Stomach (tissue), 9 donors: ENCODE measurements around the gene AGT. TPM values are rescaled to one million over a fixed set of nuclear protein-coding genes. Genes with fewer than 3 reads are reported as not detected.
"Not testable (repeated sequence)": the region's sequence is repeated elsewhere in the genome, so short reads cannot be mapped to it uniquely, and the experiment has no call there.

Experiments
- DNase-seq, 2 donors: peaks; one replicate each; pipeline versions ENCODE4 v3.0.0 to v3.0.0-alpha.2; 2013 to 2019
- H3K27ac ChIP-seq, 5 donors: fragments of 200-600 bp in 4 of 5; sonication (generic) in 4 of 5; one replicate each; pipeline ENCODE4 v1.5.1; 2013 to 2019; ENCODE audit warnings: mild to moderate bottlenecking in 1 of 5, moderate library complexity in 1 of 5
- H3K27me3 ChIP-seq, 3 donors: fragments of 200-600 bp; sonication (generic); one replicate each; pipeline ENCODE4 v1.5.1; 2017 to 2019; ENCODE audit warnings: mixed run types in 1 of 3
- H3K36me3 ChIP-seq, 4 donors: fragments of 200-600 bp; sonication (generic); 1 replicate in 3 of 4; 2 replicates in 1 of 4; pipeline ENCODE4 v1.5.1; 2016 to 2019
- H3K4me1 ChIP-seq, 4 donors: fragments of 200-600 bp; sonication (generic); one replicate each; pipeline ENCODE4 v1.5.1; 2016 to 2019
- H3K4me3 ChIP-seq, 4 donors: fragments of 200-600 bp; sonication (generic) in 3 of 4; one replicate each; pipeline ENCODE4 v1.5.1; 2016 to 2019; ENCODE audit warnings: mild to moderate bottlenecking in 1 of 4
- H3K9me3 ChIP-seq, 4 donors: fragments of 200-600 bp; sonication (generic); one replicate each; pipeline ENCODE4 v1.5.1; 2016 to 2019
- EP300 ChIP-seq: sonication (generic); formaldehyde crosslinking; IDR thresholded peaks from one replicate; pipeline ENCODE4 v1.6.1; 2017; ENCODE audit warnings: antibody characterized with exemption
- POLR2A ChIP-seq, 4 donors: fragments of 450-650 bp; IDR thresholded peaks; one replicate each; pipeline ENCODE4 v1.6.1; 2016; ENCODE audit warnings: antibody characterized with exemption in 4 of 4, control low read depth in 2 of 4, mild to moderate bottlenecking in 1 of 4, moderate library complexity in 1 of 4
- POLR2AphosphoS5 ChIP-seq, 3 donors: sonication (generic); formaldehyde crosslinking; IDR thresholded peaks; one replicate each; pipeline ENCODE4 v1.6.1; 2016; ENCODE audit warnings: antibody characterized with exemption in 3 of 3
- WGBS, 5 donors: extraction: QIAGEN DNeasy Blood & Tissue Kit in 3 of 5; methylation state at CpG; one replicate each; pipeline versions ENCODE4 v1.1.5 to v1.1.7; 2013 to 2018; 5-methylcytosine and 5-hydroxymethylcytosine counted together
- intact Hi-C: fragments of 100-400 bp; cut with DNase I; formaldehyde crosslinking; loops from one replicate; pipeline ENCODE4 v1.15.1; 2023; ENCODE audit warnings: low total_unique reads
- polyA plus RNA-seq, 3 donors: library from polyadenylated mRNA; stranded (reverse); fragments of 200-250 nt; gene quantifications; one replicate each; pipeline ENCODE4 v1.2.3, GENCODE V29; 2013
- total RNA-seq, 5 donors: library from RNA; depleted of rRNA; stranded (reverse); fragments of >200 nt; gene quantifications; one replicate each; pipeline versions ENCODE4 v1.1.0 to v1.2.3, GENCODE V29; 2014 to 2016
- TF ChIP-seq, protein P1 (sequence below), 7 experiments: fragments of 450-650 bp in 4 of 7; fragments of 200-600 bp in 3 of 7; sonication (generic) in 3 of 7; IDR thresholded peaks; one replicate each; pipeline ENCODE4 v1.5.1; 2016 to 2019; ENCODE audit warnings: antibody characterized with exemption in 7 of 7, control low read depth in 2 of 7, mild to moderate bottlenecking in 1 of 7
- donor health status: healthy with polysubstance abuse.
- donor health status: Bipolar disorder and iron deficiency.
- donor health status: healthy.

AGT gene
- total and polyA plus RNA-seq, 8 donors = 0.29 to 9.9 (median 3.8) TPM; not detected in 2

DNA sequence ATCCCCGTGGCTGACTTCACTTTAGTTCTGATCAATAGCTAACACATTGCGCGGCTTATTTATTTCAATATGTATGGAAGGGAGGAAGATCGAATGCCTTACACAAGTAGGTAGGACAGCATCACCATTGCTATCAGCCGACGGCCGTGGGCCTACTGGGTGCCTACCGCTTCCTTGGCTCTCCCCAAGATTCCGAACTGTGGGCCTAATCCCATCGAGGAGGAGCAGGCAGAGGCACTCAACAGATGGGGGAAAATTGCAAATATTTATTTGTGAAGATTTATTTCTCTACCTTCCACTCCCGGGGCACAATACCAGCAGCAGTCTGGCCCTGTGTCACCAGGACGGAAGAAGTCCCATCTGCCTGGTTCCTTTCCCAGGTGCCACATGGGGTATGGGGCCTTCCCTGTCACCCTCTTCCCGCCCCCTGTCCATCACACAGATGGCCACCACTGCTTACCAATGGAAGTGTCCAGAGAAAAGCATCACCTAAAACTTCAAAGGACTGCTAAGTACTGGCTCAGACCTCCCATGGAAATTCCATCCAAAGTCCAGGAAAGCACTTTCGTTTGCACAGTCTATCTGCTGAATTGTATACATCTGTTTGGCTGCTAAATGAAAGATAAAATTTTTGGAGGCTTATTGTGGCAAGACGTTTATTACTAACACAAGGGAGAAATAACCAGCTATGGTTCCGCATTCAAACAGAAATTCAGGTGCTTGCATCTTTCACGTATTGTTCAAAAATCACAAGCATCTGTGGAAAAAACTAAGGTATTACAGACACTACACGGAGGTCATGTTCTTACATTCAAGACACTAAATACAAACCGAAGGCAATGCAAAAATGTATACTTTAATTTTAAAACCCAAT, 11.8 kb downstream of the AGT start:
- H3K9me3 ChIP-seq = no peaks in the 10 kb centered on the region
- no peak overlapping the region for H3K4me3 ChIP-seq
- 59 to 72% (median 69%) methylated on average over 19 of the region's 19 CpGs for WGBS, 5 donors
- peaks cover 0 to 22% (median 8%) of the 10 kb centered on the region in 4 donors for H3K4me1 ChIP-seq
- no peak for DNase-seq
- intact Hi-C loops = no loop called here
- TF ChIP-seq POLR2A (IDR thresholded peaks at IDR 0.05) (no peak), POLR2AphosphoS5 (IDR thresholded peaks at IDR 0.05) (no peak), EP300 (no peak)
- TF ChIP-seq, protein P1, sequence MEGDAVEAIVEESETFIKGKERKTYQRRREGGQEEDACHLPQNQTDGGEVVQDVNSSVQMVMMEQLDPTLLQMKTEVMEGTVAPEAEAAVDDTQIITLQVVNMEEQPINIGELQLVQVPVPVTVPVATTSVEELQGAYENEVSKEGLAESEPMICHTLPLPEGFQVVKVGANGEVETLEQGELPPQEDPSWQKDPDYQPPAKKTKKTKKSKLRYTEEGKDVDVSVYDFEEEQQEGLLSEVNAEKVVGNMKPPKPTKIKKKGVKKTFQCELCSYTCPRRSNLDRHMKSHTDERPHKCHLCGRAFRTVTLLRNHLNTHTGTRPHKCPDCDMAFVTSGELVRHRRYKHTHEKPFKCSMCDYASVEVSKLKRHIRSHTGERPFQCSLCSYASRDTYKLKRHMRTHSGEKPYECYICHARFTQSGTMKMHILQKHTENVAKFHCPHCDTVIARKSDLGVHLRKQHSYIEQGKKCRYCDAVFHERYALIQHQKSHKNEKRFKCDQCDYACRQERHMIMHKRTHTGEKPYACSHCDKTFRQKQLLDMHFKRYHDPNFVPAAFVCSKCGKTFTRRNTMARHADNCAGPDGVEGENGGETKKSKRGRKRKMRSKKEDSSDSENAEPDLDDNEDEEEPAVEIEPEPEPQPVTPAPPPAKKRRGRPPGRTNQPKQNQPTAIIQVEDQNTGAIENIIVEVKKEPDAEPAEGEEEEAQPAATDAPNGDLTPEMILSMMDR (IDR thresholded peaks at IDR 0.05) = no peak
- no peaks in the 10 kb centered on the region for H3K27me3 ChIP-seq
- no peaks in the 10 kb centered on the region for H3K36me3 ChIP-seq
- peak overlapping the region; percentile 11 to 74 (median 64) for H3K27ac ChIP-seq

- no peak overlapping the region for H3K4me3 ChIP-seq
- WGBS, 5 donors = 81 to 90% (median 88%) methylated on average over 17 of the region's 17 CpGs
- H3K36me3 ChIP-seq = no peaks in the 10 kb centered on the region
- no peak overlapping the region for H3K27ac ChIP-seq
- intact Hi-C loops = no loop called here
- no peak for DNase-seq
- H3K4me1 ChIP-seq = peaks cover 0 to 22% (median 8%) of the 10 kb centered on the region in 4 donors
- no peaks in the 10 kb centered on the region for H3K9me3 ChIP-seq
- TF ChIP-seq EP300 (no peak), POLR2A (IDR thresholded peaks at IDR 0.05) (no peak), POLR2AphosphoS5 (IDR thresholded peaks at IDR 0.05) (no peak)
- TF ChIP-seq, protein P1 (IDR thresholded peaks at IDR 0.05) = no peak
- no peaks in the 10 kb centered on the region for H3K27me3 ChIP-seq
Measured at GRCh38 chr1:230701434-230701833, 12.5 kb downstream of the AGT start.

GRCh38 chr1:230700132-230700531, 13.8 kb downstream of the AGT start:
- H3K4me1 ChIP-seq = peaks cover 0 to 22% (median 8%) of the 10 kb centered on the region in 4 donors
- no peaks in the 10 kb centered on the region for H3K9me3 ChIP-seq
- no peak overlapping the region for H3K27ac ChIP-seq
- H3K36me3 ChIP-seq = peaks cover 0 to under 1% (median 0%) of the 10 kb centered on the region in 4 donors
- 81 to 89% (median 84%) methylated on average over 4 of the region's 4 CpGs for WGBS, 5 donors
- intact Hi-C loops = no loop called here
- no peak for DNase-seq
- no peaks in the 10 kb centered on the region for H3K27me3 ChIP-seq
- TF ChIP-seq POLR2A (IDR thresholded peaks at IDR 0.05) (no peak), EP300 (no peak), POLR2AphosphoS5 (IDR thresholded peaks at IDR 0.05) (no peak)
- TF ChIP-seq, protein P1 (IDR thresholded peaks at IDR 0.05) = no peak
- H3K4me3 ChIP-seq = no peak overlapping the region

- WGBS, 5 donors = 92 to 97% (median 94%) methylated on average over 1 of the region's 1 CpG
- TF ChIP-seq, protein P1 (IDR thresholded peaks at IDR 0.05) = no peak
- TF ChIP-seq POLR2A (IDR thresholded peaks at IDR 0.05) (no peak), EP300 (no peak), POLR2AphosphoS5 (IDR thresholded peaks at IDR 0.05) (no peak)
Measured at GRCh38 chr1:230699716-230700115, 14.2 kb downstream of the AGT start.

DNA sequence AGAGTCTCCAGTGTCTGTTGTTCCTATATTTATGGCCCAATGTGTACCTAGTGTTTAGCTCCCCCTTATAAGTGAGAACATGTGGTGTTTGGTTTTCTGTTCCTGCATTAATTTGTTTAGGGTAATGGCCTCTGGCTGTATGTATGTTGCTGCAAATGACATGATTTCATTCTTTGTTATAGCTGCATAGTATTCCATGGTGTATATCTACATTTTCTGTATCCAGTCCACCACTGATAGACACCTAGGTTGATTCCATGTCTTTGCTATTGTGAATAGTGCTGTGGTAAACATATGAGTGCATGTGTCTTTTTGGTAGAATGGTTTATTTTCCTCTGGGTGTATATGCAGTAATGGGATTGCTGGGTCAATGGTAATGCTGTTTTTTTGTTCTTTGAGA, 15.0 kb downstream of the AGT start:
- H3K9me3 ChIP-seq, H3K27me3 ChIP-seq, H3K4me3 ChIP-seq, DNase-seq, intact Hi-C loops, H3K27ac ChIP-seq: not testable (repeated sequence)
- H3K4me1 ChIP-seq = peaks cover 0 to 21% (median 8%) of the 10 kb centered on the region in 4 donors
- peaks cover 5 to 10% (median 9%) of the 10 kb centered on the region in 4 donors for H3K36me3 ChIP-seq

More at GRCh38 chr1:230699716-230700115, 14.2 kb downstream of the AGT start:
- Histone ChIP-seq H3K4me3 (no peak overlapping the region), H3K9me3 (no peaks in the 10 kb centered on the region), H3K36me3 (peaks cover under 1 to 3% (median 3%) of the 10 kb centered on the region in 4 donors), H3K27ac (no peak overlapping the region), H3K4me1 (peaks cover 0 to 22% (median 8%) of the 10 kb centered on the region in 4 donors), H3K27me3 (no peaks in the 10 kb centered on the region)
- DNase-seq = no peak
- intact Hi-C loops = no loop called here
